ENCODE measurements around the gene DDT.
"Not testable (repeated sequence)": the region's sequence is repeated elsewhere in the genome, so short reads cannot be mapped to it uniquely, and the experiment has no call there.

The DDT gene

DNA sequence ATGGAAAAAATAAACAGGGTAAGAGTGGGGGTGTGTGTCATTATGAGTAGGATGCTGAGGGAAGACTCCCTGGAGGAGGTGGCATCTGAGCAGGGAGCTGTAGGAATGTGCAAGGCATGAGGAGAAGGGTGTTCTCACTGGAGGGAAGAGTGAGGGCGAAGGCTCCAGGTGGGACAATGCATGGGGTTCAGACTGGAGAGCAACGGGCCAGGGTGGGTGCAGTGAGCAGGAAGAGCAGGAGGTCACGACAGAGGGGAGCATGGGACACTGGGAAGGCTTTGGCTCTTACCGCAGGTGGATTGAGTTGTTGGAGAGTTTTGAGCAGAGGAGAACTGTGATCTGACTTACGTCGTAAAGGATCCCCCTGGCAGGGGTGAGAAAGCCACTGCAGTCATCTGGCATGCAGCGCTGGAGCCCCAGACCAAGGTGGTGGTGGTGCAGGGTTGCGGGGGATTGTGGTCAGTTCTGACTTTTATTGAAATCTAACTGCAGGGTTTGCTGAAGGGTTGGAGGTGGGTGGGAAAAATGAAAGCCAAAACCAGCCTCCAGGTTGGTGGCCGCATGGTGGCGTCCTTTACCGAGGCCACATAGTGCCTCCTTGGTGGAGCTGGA lies 21.3 kb downstream of the DDT start:
- not testable (repeated sequence) for H3K9me3 ChIP-seq (ENCODE audit: control insufficient read depth, insufficient read depth, low read length); H3K9me2 ChIP-seq (replicated peaks; ENCODE audit: control insufficient read depth, low read length); H3K27ac ChIP-seq (ENCODE audit: low read depth, low read length); H3K36me3 ChIP-seq (ENCODE audit: control insufficient read depth, low read length); H3K4me3 ChIP-seq (ENCODE audit: low read length); H3K4me1 ChIP-seq (ENCODE audit: control insufficient read depth, low read length); H4K20me1 ChIP-seq (ENCODE audit: control insufficient read depth, insufficient read depth, low read depth, low read length); H3F3A ChIP-seq (ENCODE audit: control insufficient read depth, insufficient read depth); H3K4me2 ChIP-seq (ENCODE audit: low read length); H3K27me3 ChIP-seq (ENCODE audit: control insufficient read depth, low read length); H3K79me2 ChIP-seq (ENCODE audit: control insufficient read depth, low read length)

DNA sequence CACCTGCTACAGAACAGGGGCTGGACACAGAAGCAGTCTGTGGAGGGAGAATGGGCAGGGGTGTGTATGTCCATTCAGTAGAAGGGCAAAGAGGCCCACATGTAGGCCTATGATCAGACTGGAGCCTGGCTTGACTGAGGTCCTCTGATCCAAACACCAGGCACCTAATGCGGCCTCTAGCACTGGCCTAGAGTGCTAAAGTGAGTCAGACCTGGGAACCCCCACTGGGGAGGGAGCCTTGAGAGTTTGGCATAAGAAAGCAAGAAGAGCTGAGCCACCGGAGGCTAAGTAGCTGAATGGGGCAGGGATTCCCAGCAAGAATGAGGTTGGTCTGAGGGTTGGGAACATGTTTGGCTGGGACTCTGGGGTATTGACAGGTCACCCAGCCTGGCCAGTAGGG lies 22.9 kb downstream of the DDT start:
- not testable (repeated sequence) for H3K9me2 ChIP-seq (replicated peaks; ENCODE audit: control insufficient read depth, low read length); H4K20me1 ChIP-seq (ENCODE audit: control insufficient read depth, insufficient read depth, low read depth, low read length); H3K79me2 ChIP-seq (ENCODE audit: control insufficient read depth, low read length); H3K27me3 ChIP-seq (ENCODE audit: control insufficient read depth, low read length); H3K4me3 ChIP-seq (ENCODE audit: low read length); H3K9me3 ChIP-seq (ENCODE audit: control insufficient read depth, insufficient read depth, low read length); H3K27ac ChIP-seq (ENCODE audit: low read depth, low read length); H3K4me1 ChIP-seq (ENCODE audit: control insufficient read depth, low read length); H3K4me2 ChIP-seq (ENCODE audit: low read length); H3F3A ChIP-seq (ENCODE audit: control insufficient read depth, insufficient read depth); H3K36me3 ChIP-seq (ENCODE audit: control insufficient read depth, low read length)

DNA sequence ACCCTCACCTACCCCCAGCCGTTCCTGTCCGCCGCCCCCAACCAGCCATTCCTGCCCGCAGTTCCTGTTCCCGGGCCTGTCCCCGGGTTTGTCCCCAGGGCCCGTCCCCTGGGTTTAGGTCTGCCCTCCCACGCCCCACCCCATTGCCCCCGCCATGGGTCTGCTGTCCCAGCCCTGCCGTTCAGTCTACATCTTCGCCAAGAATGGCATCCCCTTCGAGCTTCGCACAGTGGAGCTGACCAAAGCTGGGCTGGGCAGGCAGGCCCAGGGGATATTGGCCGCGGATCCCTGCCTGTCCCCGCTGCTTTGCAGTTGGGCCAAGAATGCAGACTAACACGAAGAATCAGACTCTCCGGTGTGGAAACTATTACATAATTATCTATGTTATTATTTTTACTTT lies 24.5 kb downstream of the DDT start:
- not testable (repeated sequence) for H3K79me2 ChIP-seq (ENCODE audit: control insufficient read depth, low read length); H3K9me2 ChIP-seq (replicated peaks; ENCODE audit: control insufficient read depth, low read length); H3K4me1 ChIP-seq (ENCODE audit: control insufficient read depth, low read length); H3K4me3 ChIP-seq (ENCODE audit: low read length); H3K27me3 ChIP-seq (ENCODE audit: control insufficient read depth, low read length); H3K36me3 ChIP-seq (ENCODE audit: control insufficient read depth, low read length); H4K20me1 ChIP-seq (ENCODE audit: control insufficient read depth, insufficient read depth, low read depth, low read length); H3K4me2 ChIP-seq (ENCODE audit: low read length); H3K9me3 ChIP-seq (ENCODE audit: control insufficient read depth, insufficient read depth, low read length); H3F3A ChIP-seq (ENCODE audit: control insufficient read depth, insufficient read depth); H3K27ac ChIP-seq (ENCODE audit: low read depth, low read length)

DNA sequence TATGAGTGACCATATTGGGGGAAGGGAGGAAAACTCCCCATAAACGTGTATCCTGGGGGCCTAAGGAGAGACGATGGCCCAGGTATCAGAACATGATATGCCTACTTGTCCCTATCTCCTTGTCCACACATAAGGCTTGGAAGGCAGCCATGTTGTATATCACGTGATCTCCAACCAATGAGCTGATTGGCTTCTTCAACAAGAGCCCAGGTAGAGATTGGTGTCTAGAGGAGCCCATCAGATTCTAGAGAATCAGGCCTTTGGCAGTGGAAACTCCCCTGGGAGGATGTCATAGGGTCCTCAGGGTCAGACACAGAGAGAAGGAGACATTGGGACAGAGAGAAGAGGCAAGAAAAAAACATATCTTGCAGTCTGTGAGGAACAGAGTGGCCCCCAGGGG lies 26.9 kb downstream of the DDT start:
- not testable (repeated sequence) for H3K4me2 ChIP-seq (ENCODE audit: low read length); H3K9me3 ChIP-seq (ENCODE audit: control insufficient read depth, insufficient read depth, low read length); H4K20me1 ChIP-seq (ENCODE audit: control insufficient read depth, insufficient read depth, low read depth, low read length); H3K4me1 ChIP-seq (ENCODE audit: control insufficient read depth, low read length); H3K27ac ChIP-seq (ENCODE audit: low read depth, low read length); H3K79me2 ChIP-seq (ENCODE audit: control insufficient read depth, low read length); H3K36me3 ChIP-seq (ENCODE audit: control insufficient read depth, low read length); H3F3A ChIP-seq (ENCODE audit: control insufficient read depth, insufficient read depth); H3K9me2 ChIP-seq (replicated peaks; ENCODE audit: control insufficient read depth, low read length); H3K27me3 ChIP-seq (ENCODE audit: control insufficient read depth, low read length); H3K4me3 ChIP-seq (ENCODE audit: low read length)

DNA sequence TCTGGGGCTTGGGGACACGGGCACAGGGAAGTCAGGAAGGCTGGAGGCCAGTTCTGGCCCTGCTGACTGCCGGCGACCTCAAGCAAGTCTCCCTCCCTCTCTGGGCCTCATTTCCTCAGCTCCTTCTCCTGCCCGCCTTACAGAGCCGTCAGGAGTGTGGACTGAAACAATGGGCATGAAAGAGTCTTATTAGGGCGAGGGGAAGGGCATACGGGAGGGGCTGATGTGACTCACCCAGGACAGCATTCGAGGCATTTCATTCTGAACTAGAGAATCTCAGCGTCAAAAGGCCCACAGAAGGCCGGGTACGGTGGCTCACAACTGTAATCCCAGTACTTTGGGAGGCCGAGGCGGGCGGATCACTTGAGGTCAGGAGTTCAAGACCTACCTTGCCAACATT lies 34.1 kb downstream of the DDT start:
- H3K4me3 ChIP-seq (ENCODE audit: low read length); H3K27me3 ChIP-seq (ENCODE audit: control insufficient read depth, low read length); H3F3A ChIP-seq (ENCODE audit: control insufficient read depth, insufficient read depth); H3K4me1 ChIP-seq (ENCODE audit: control insufficient read depth, low read length); H3K9me2 ChIP-seq (replicated peaks; ENCODE audit: control insufficient read depth, low read length); H3K4me2 ChIP-seq (ENCODE audit: low read length); H3K36me3 ChIP-seq (ENCODE audit: control insufficient read depth, low read length); H3K9me3 ChIP-seq (ENCODE audit: control insufficient read depth, insufficient read depth, low read length); H4K20me1 ChIP-seq (ENCODE audit: control insufficient read depth, insufficient read depth, low read depth, low read length); H3K27ac ChIP-seq (ENCODE audit: low read depth, low read length); H3K79me2 ChIP-seq (ENCODE audit: control insufficient read depth, low read length): not testable (repeated sequence)

DNA sequence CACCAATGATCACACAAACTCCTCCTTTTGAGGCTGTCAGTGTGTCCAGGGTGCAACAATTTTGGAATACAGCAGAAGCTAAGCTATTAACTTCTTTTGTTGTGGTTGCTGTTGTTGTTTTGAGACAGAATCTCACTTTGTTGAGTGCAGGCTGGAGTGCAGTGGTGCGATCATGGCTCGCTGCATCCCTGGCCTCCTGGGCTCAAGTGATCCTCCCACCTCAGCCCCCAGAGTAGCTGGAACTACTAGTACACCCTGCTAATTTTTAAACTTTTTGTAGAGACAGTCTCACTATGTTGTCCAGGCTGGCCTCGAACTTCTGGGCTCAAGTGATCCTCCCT lies 35.3 kb downstream of the DDT start:
- H3K4me1 ChIP-seq (ENCODE audit: control insufficient read depth, low read length): no peaks in the 10 kb centered on the region
- no peak overlapping the region for H3K4me3 ChIP-seq (ENCODE audit: low read length)
- H3K9me3 ChIP-seq (ENCODE audit: control insufficient read depth, insufficient read depth, low read length): no peaks in the 10 kb centered on the region
- no peak overlapping the region for H3K4me2 ChIP-seq (ENCODE audit: low read length)
- H3K79me2 ChIP-seq (ENCODE audit: control insufficient read depth, low read length): no peaks in the 10 kb centered on the region
- TF ChIP-seq, protein P1, sequence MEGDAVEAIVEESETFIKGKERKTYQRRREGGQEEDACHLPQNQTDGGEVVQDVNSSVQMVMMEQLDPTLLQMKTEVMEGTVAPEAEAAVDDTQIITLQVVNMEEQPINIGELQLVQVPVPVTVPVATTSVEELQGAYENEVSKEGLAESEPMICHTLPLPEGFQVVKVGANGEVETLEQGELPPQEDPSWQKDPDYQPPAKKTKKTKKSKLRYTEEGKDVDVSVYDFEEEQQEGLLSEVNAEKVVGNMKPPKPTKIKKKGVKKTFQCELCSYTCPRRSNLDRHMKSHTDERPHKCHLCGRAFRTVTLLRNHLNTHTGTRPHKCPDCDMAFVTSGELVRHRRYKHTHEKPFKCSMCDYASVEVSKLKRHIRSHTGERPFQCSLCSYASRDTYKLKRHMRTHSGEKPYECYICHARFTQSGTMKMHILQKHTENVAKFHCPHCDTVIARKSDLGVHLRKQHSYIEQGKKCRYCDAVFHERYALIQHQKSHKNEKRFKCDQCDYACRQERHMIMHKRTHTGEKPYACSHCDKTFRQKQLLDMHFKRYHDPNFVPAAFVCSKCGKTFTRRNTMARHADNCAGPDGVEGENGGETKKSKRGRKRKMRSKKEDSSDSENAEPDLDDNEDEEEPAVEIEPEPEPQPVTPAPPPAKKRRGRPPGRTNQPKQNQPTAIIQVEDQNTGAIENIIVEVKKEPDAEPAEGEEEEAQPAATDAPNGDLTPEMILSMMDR (IDR thresholded peaks at IDR 0.05; ENCODE audit: low read depth, low read length, poor library complexity, severe bottlenecking): no peak
- no peak for TF ChIP-seq EZH2phosphoT487 (IDR thresholded peaks at IDR 0.05; ENCODE audit: borderline replicate concordance, low read length)
- no peaks in the 10 kb centered on the region for H4K20me1 ChIP-seq (ENCODE audit: control insufficient read depth, insufficient read depth, low read depth, low read length)
- no peaks in the 10 kb centered on the region for H3F3A ChIP-seq (ENCODE audit: control insufficient read depth, insufficient read depth)
- H3K27me3 ChIP-seq (ENCODE audit: control insufficient read depth, low read length): no peaks in the 10 kb centered on the region
- H3K9me2 ChIP-seq (replicated peaks; ENCODE audit: control insufficient read depth, low read length): no peaks in the 10 kb centered on the region
- no peaks in the 10 kb centered on the region for H3K36me3 ChIP-seq (ENCODE audit: control insufficient read depth, low read length)
- no peak overlapping the region for H3K27ac ChIP-seq (ENCODE audit: low read depth, low read length)
